Measurements from ENCODE around the gene CLK4.

Gene CLK4

DNA sequence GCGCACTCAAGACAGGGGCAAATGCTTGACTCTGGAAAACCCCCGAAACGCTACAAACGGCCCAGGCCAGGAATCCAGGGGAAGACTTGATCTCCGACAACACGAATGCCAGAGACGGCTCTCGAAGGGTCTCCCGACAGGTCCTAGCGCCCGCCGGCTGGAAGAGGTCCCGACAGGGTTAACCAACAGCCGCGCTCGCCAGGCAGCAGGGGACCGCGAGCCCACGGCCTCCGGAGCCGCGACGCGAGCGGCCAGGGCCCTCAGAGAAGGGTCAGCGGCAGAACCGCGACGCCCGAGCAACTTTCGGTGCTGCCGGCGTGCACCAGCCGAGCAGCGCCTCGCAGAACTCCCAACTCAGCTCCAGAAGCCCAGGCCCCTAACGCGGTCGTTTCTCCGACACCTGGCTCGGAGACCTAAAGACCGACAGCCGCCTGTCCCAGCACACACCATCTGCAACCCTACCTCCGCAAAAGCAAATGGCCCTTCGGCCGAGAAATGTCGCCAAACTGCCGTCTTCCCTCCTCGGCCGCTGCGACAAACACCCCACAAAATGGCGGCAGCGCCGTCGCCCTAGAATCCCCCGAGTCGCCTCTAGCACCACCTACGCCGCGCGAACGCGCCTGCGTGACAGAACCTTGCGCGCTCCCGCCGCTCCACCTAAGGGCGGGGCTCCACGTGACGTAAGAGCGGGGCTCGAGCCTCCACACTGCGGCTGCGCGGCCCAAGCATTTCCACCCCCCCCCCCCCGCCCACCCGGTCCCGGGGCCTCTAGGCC lies at the start of gene CLK4:
Gene CLK4, minus strand, starts transcription at position 567 of the 775 bp plus-strand sequence. CDS start 3,634 bp downstream, outside the sequence.
- peak; percentile 90 for DNase-seq (ENCODE audit: insufficient read length, low spot score)
- no peak for FAIRE-seq

DNA sequence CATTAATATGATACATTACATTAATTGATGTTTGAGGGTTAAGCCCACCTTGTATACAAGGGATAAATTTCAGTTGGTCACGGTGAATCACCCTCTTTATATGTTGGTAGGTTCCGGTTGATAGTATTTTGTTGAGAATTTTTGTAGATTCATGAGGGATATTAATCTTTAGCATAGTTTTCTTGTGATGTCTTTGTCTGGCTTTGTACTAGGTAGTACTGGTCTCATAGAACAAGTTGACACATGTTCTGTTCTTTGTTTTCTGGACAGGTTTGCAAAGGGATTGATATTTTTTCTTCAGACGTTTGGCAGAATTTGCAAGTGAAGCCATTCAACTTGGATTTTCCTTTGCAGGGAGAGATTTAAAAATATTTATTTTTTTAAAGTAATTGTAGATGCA lies 49.1 kb upstream of the CLK4 start:
- no peak for FAIRE-seq
- no peak for DNase-seq (ENCODE audit: insufficient read length, low spot score)

DNA sequence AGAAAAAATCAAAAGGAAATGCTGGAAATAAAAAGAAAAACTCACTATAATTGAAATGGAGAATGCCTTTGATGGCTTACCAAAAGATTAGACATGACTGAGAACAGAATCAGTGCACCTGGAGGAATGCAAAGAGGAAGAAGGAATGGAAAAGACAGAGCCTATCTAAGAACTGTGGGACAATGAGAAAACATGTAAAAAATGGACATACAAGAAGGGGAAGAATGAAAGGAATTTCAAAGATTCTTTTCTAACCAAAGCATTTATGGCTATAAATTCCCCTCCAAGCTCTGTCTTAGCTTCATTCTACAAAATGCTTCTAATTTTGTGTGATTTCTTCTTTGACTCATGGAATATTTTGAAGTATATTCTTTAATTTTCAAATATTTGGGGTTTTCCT lies 47.5 kb upstream of the CLK4 start:
- DNase-seq (ENCODE audit: insufficient read length, low spot score) (peak; percentile 33), FAIRE-seq (no peak)

DNA sequence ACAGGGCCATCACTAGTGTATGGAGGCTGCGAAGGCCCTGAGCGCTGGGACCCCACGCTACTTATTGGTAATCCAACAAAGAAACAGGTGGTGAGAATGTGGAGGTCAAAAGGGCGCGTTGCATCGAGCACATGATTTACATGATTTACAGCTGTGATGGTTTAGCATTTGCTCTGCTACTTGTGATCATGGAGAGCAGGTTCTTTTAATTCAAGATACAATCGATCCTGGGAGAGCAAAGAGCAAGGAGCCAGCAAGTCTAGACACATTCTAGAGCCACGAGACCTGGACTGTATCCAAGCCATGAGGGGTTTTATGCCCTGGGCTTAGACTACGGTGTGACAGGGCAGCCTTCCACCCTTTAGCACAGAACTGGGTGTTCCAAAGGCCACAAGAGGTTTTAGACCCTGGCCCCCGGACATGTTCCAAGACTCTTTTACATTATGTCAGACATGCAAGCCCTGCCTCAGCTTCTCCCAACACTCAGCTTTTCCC lies 47.0 kb upstream of the CLK4 start:
- no peak for DNase-seq (ENCODE audit: insufficient read length, low spot score)
- no peak for FAIRE-seq

DNA sequence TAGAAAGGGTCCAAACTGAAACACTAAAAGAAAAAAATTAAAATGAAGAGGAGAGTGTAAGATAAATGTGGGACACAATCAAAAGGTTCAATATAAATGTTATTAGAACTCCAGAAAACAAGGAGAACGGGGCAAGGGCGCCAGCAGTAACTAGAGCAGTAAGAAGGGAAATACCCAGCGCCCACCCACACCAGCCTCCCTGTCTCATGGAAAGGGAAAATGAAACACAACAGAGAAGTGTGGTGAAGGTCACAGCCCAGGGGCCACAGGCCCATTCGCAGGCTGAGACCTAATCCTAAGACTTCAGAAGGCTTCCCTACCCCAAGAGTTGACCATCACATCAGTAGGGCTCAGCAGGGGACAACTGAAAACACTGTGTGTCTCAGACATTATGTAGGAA lies 45.8 kb upstream of the CLK4 start:
- no peak for DNase-seq (ENCODE audit: insufficient read length, low spot score)
- FAIRE-seq: no peak

DNA sequence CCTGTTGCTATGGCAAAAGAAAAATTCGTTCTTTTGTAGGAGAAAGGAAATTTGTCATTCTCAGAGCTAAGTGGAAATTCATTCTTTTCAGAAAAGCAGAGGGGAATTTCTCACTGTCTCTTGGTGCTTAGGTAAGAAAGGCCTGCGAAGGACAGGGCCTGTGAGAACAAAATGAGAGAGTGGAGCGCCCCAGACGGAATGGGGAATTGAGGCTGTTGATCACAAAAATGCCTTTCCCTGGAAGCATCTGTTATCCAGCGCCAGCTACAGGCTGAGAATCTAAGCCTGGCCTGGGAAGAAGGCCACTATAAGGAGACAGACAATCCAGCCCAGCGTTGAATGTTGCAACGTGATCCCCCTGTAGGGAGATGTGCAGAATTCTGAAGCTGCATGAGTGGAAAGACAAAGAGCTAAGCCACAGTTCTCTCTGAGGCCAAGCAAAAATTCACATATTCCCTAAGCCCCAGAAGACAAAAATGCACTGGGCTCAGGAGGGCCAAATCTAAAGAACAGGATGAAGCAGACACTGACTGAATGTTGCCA lies 44.8 kb upstream of the CLK4 start:
- no peak for DNase-seq (ENCODE audit: insufficient read length, low spot score)
- FAIRE-seq: no peak

DNA sequence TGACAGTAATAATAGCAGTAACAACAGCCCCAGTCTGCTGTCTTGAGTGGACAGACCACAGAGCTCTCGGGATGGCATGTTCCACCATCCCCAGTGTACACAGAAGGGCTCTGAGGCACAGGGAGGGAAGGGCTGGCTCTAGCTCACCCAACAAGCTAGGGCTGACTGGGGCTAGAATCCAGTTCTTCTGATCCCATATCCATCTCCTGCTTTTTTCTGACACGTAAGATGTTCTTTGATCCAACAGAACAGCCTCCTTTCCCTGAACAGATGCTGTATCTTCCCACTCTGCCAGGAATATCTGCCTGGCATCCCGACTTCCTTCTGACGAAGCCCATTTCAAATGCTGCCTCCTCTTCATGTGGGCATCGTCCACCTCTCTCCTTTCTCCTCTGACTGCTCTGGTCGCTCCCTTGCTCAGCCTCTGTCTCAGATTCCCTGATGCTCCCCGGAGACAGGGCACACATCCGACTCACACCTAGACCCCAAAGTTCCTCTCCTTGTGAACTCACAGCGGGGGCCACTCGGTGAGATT lies 43.6 kb upstream of the CLK4 start:
- no peak for FAIRE-seq
- no peak for DNase-seq (ENCODE audit: insufficient read length, low spot score)

DNA sequence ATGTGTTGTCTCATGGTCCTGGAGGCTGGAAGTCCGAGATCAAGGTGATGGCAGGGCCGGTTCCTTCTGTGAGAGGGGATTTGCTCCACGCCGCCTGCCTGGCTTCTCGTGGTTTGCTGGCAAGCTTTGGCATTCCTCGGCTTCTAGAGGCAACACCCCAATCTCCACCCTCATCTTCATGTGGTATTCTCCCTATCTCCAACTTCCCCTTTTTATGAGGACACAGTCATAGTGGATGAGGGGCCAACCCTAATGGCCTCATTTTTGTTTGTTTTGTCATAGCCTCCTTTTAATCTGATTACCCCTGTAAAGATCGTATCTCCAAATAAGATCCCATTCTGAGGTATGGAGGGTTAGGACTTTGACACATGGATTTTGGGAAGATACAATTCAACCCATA lies 41.7 kb upstream of the CLK4 start:
- DNase-seq (ENCODE audit: insufficient read length, low spot score) (no peak), FAIRE-seq (no peak)

DNA sequence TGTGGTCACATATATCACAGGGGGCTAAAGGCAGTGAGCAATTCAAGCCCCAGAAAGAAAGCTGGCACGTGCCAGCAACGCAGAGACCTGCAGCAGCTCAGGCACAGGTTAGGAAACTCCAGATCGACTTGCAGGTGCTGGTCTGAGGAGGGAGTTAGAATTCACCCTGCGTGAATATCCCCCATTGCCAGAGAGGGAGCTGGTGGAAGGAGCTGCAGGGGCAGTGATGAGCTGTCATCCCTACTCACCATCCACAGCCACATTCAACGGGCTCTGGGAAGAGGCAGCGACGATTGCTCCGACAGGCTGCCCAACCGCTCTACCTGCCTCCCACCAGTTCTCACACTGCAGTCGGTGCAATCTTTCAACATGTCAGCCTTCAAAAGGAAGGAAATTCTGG lies 40.8 kb upstream of the CLK4 start:
- no peak for DNase-seq (ENCODE audit: insufficient read length, low spot score)
- FAIRE-seq: no peak

DNA sequence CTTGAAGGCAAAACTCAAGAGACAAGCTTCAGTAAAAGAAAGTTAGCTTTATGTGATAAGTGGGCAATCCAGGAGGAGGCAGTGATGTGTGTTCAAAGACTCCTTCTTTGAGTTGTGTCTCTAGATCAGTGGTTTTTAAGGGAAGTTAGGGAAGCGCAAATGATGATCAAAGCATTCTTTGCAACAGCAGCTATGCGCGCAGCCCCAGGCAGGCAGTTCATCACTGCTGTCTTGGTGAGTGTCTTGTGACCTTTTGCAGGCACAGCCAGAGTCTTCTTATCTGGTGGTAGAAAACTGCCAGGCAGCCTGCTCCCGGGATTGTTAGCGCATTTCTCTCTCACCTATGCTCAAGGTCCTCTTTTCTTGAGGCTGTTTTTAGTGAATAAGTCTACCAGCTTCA lies 40.3 kb upstream of the CLK4 start:
- DNase-seq (ENCODE audit: insufficient read length, low spot score) (no peak), FAIRE-seq (no peak)

DNA sequence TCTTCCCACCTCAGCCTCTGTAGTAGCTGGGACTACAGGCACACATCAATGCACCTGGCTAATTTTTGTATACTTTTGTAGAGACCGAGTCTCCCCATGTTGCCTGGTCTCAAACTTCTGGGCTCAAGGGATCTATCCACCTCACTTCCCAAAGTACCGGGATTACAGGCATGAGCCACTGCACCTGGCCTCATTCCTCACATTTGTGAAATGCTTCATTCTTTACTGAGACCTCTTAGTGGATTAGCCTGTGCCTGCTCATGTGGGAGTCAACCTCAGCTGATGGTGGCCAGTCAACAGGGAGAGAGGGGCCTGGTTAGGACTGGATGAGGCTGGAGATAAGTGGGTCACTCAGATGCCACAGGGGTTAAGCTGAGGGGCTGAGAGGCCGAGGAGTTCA lies 37.3 kb upstream of the CLK4 start:
- FAIRE-seq (no peak), DNase-seq (ENCODE audit: insufficient read length, low spot score) (no peak)

DNA sequence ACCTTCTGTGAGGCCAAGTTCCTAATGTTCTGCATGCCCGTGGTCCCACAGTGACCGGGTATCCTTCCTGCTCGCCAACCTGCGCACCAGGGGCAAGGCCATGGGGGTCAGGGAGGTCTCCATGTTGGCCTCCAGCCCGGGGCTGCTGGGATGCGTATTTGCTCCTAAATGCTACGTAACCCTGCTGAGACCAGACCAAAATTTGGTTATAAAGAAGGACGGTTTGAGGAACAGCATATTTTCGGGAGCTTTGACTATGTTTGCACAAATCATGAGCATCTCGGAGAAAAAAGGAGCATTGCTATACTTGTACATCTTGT lies 35.7 kb upstream of the CLK4 start:
- DNase-seq (ENCODE audit: insufficient read length, low spot score): no peak
- no peak for FAIRE-seq

DNA sequence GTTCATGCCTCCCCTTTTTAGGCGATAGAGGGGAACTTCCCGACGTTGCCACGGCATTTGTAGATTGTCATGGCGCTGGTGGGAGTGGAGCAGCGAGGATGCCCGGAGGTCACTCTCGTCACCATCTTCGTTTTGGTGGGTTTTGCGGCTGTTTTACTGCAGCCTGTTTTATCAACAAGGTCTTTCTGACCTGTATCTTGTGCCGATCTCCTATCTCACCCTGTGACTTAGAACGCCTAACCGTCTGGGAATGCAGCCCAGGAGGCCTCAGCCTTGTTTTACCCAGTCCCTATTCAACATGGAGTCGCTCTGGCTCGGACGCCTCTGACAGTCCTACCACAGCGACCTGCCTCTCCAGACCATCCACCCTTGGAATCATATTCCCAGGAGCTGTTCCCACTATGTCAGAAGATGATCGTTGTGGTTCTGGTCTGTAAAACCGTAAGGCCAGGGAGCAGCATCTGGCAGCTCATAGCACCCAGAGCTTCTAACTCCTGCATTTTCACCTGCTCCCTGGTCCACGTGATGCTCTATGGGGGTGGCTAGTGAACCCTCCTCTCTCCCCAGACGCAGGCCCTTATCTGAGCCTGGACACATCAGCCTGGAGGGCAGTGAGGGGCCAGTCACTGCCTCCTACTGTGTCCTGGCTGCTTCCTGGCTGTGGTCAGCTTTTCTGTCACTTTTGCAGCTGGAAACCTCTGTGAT lies 35.1 kb upstream of the CLK4 start:
- no peak for FAIRE-seq
- DNase-seq (ENCODE audit: insufficient read length, low spot score): no peak

DNA sequence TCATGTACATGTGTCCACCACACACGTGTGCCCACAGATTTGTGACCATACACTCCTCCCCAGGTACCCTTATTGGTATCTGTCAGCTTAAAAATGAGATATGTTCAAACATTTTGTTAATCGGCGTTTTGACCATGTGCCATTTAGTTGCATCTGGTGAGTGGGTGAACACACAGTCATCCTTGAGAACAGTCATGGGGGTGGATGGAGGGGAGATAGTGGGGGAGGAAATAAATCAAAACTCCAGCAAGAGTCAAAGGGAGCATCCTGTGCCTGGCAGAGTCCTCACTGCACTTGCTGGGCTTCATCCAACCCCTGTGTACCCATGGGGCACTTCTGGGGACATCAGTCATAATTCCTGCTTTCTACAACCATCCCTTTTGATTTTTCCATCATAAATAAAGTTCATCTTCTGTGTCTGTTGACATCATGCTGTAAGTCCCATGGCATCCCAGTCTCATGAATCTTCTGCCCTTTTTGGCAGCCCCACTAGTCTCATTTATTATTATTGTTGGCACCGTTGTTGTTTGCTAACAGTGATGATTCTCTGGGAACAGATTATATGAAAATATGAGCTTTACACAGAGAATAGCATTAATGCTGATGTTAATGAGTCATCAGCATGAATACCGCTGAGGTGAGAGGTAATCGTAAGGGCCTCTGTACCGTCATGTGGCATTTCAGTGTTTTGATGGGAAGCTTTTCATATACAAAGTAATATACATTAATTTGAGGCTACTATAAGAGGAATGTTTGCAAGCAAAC lies 24.4 kb upstream of the CLK4 start:
- DNase-seq (ENCODE audit: insufficient read length, low spot score) (no peak), FAIRE-seq (no peak)

DNA sequence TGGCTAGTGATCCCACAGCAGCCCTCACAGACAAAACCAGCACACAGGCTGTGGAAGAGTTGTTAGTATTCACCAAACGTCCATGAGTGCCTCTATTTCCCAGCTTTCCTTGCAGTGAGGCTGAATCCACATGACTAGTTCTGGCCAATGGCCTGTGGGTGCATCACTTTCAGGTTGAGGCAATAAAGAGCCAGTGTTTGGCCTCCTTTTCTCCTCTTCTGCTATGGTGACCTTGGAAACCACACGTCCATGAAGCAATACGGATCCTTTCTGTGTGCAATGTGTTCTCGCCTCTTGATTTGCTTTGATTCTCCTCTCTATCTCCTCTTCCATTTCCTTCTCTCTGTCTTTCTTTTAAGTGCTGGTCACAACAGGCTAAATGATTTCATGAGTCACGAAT lies 23.4 kb upstream of the CLK4 start:
- FAIRE-seq: no peak

DNA sequence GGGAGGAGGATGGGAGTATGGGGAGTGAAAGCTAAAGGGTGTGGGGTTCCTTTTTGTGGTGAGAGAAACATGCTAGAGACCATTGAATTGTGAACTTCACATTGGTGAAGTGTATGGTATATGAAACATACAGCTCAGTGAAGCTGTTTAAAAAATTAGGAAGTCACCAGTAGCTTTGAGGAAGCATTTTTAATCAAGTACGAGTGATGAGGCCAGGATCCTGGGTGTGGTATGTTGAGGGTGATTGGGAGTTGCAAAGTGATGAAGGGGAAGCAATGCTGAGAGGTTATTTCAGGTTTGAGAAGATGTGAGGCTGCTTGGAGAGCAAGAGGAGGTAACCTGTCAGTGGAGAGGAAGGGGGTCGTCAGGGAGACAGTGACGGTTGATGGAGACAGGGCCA lies 22.7 kb upstream of the CLK4 start:
- no peak for DNase-seq (ENCODE audit: insufficient read length, low spot score)

More for the DNA sequence above, 23.4 kb upstream of the CLK4 start:
- DNase-seq (ENCODE audit: insufficient read length, low spot score): no peak

DNA sequence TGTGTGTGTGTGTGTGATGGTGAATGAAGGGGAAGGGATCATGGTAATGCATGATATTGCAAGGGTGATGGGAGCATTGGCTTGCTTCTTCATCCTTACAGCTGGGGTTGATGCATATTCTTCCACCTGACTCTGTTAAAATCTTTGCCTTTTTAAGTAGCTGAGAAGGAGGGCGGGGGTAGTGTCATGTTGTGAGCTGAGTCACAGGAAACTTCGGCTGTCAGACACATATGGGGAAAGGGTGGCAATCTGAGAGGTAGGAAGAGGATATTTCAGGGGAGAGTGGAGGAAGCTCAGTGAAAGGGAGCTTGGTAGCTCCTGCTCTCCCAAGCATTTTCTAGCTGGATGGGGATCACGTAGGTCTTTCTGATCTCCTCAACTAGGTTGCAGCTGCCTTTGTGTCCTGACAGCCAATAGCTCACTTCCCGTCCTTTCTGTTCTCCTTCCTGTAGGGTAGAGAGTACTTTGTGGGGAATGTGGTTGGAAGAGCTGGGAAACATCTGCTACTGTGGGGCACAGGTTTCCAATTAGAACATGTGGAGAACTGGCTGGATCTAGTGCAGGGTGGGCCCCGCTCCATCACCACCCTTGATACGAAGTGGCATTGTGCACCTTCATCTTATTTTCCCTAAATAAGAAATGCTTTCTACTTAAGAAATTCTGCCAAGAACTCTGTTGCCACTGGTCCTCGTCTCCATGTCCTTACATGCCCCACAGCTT lies 18.1 kb upstream of the CLK4 start:
- DNase-seq (ENCODE audit: insufficient read length, low spot score) (peak; percentile 41), FAIRE-seq (no peak)

More for the DNA sequence above, 22.7 kb upstream of the CLK4 start:
- no peak for FAIRE-seq

DNA sequence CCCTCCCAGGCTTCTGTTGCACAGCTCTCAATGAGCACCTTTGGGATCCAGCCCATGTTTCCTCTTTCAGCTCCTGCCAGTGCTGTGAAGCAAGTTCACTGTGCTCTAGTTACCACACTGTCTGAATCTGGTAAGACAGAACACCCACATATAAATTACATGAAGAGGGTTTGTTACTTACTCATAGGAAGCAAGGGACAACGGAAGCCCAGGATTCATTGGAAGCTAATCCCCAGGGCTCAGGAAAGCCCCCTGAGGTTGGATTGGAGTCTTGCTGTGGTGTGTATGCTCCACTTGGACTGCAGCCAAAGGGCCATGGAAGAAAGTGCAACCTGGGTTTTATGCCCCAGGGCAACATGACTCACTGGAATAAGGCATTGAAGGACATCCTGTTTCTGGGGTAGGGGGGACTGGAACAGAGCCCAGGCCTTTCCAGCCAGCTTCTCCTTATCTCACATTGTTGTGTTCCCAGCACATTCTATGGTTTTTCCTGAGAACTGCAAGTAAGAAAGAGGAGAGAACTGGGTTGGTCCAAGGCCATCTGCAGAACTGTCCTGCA lies 15.6 kb upstream of the CLK4 start:
- FAIRE-seq: peak; percentile 68
- peak; percentile 66 for DNase-seq (ENCODE audit: insufficient read length, low spot score)

DNA sequence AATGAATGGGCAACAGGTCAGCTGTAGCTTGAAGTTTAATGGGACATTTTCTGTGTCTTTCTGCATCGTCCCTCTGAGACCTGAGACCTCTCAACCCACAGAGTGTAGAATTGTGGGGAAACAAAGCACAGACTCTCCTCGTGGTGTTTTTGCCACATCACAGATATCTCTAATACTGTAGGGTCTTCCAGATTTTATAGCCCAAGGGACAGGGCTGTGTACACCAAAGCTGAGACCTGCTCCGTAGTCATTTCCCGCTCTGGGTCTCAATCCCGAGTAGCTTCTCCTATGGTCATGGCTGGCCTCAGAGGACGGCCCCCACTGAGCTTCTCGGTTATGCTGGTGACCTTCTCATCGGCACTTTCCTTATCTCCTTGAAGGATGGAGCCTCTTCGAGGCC lies 14.9 kb upstream of the CLK4 start:
- DNase-seq (ENCODE audit: insufficient read length, low spot score) (no peak), FAIRE-seq (no peak)

Data from HTR-8/SVneo (cell line).